NCI-H2196 treated with DMSO at 0.1 percent for 48 hours (cell line): ENCODE results near the gene RNF208.
"Not testable (repeated sequence)": the region's sequence is repeated elsewhere in the genome, so short reads cannot be mapped to it uniquely, and the experiment has no call there.

Experiments used
- DNase-seq: peaks from one replicate; lab custom pipeline; 2025; ENCODE audit not compliant: unreplicated experiment; lab: John Stamatoyannopoulos, UW

The RNF208 gene

GRCh38 chr9:137222190-137223077 lies at the start of gene RNF208:
RNF208 (minus strand) TSS chr9:137222240; CDS start chr9:137221212, 1,028 bp downstream.
- DNase-seq = no peak

DNA sequence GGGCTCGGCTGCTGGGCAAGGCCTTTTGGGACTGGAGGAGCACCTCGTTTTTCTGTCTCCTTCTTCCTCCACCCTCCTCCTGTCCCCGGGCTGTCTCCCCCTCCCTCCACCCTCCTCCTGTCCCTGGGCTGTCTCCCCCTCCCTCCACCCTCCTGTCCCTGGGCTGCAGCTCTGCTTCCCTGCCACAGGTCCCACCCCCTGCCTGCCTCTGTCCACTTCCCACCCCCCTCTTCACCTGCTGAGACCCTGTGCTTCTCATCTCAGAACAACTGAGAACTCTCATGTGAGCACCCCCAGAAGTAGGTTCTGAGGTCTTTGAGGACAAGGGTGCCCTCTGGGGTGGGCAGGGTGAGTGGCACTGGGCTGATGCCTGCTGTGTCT lies 49.6 kb upstream of the RNF208 start:
- DNase-seq = no peak

DNA sequence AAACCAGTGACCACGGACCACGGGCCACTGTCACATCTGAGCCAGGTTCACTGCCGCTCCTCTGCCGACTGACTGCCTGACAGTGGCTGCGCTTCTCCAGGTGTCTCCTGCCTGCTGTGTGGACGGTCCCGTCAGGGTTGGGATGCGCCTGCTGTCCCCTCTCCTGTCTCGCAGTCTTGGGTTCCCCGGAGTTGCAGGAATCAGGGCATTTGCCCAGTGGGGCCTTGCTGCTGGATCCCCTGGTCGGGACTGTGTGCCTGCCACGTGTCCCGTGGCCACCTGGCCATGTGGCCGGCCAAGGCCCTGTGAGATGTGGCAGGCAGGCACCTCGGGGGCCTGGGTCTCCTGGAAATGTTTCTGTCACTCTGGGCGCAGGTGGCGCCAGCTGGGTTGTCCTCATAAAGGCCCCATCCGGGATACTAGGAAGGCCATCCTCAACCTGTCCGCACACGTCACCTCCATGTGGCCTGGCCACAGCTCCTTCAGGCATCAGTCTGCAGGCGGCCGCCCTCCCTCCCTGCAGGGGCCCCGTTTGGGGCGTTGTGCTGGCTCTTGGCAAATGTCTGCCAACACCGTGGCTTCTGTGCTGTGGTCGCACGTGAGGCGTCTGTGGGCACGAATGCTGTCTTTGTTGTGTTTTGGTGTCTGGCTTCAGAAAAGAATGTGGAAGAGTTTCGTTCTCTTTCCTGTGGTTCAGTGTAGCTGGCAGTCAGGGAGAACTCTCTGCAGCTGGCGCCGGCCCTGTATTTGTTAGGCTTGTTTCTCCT lies 49.1 kb upstream of the RNF208 start:
- DNase-seq = no peak

DNA sequence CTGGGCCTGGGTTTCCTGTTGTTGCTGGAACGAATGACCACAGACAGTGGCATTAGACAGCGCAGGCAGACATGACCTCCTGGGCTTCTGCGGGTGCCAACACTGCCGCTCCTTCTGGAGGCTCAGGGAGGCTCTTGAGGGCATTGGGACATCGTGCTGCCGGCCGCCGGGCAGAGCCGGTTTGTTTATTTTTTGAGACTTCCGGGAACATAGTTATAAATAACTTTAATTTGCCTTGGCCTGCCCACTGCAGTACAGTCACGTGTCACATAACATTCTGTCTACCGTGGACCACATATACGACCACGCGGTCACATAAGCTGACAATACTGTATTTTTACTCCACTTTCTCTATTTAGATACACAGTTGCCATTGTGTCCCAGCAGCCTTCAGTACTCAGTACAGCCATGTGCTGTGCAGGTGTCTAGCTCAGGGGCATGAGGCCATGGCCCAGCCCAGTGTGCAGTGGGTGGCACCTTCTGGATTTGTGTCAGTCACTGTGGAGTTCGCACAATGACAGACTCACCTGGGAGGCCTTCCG lies 47.3 kb upstream of the RNF208 start:
- no peak for DNase-seq

DNA sequence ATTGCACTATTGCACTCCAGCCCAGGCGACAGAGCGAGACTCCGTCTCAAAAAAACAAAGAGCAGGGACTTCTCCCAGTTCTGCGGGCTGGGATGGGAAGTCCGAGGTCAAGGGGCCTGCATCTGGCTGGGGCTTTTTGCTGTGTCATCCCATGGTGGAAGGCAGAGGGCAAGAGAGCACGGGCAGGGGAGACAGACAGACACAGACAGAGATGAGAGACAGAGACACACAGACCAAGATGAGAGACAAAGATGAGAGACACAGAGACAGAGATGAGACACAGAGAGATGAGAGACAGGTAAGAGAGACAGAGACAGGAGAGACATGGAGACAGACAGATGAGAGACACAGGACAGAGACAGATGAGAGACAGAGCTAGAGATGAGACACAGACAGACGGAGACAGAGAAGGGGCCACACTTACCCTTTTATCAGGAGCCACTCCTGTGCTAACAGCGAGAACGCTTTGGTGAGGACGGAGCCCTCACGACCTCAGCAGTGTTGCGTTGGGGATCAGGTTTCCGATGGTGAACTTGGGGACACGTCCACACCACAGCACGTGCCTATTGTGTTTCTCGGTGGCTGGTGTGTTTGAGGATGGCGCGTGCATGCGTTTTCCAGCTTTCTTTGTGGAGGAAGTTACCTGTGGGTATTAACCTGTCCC lies 46.6 kb upstream of the RNF208 start:
- no peak for DNase-seq

- no peak for DNase-seq
Observed at GRCh38 chr9:137267933-137268355, 45.9 kb upstream of the RNF208 start.

GRCh38 chr9:137266585-137267453 lies 44.8 kb upstream of the RNF208 start:
- DNase-seq = no peak

DNA sequence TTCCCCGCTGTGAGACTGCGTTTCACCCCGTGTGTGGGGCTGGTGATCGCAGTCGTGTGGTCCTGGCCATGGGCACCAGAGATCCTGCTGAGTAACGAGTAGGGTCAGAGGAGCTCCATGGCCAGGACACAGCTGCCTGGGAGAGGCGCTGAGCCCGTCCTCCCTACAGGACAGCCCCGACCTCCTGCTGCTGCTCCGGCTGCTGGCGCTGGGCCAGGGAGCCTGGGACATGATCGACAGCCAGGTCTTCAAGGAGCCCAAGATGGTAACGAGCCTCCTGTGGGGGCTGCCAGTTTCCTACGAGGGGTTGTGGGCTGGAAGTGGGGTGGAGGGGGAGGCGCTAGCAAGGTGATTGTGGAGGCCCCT lies 44.1 kb upstream of the RNF208 start:
- DNase-seq = no peak

- no peak for DNase-seq
Observed at GRCh38 chr9:137265496-137266161, 43.6 kb upstream of the RNF208 start.

GRCh38 chr9:137264067-137264466 lies 42.0 kb upstream of the RNF208 start:
- no peak for DNase-seq

DNA sequence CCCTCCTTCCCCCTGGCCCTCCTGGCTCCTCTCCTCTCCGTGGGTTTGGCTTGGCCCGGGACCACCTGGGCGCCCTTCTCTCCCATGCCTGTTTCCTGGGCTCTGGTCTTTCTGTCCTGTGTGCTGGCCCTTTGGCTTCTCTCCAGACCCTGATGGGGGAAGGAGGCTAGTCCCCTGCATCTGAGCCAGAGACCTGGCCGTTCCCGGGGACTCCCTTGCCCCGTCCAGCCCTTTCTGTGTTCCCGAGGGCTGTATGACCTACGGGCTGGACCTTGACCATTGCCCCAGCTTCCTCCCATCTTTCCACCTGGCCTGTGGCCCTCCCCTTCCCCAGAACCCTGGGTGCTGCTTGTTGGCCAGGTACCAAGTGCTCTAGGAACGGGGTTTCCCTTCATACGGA lies 41.5 kb upstream of the RNF208 start:
- DNase-seq = no peak

- DNase-seq = no peak
Observed at GRCh38 chr9:137262909-137263285, 40.9 kb upstream of the RNF208 start.

DNA sequence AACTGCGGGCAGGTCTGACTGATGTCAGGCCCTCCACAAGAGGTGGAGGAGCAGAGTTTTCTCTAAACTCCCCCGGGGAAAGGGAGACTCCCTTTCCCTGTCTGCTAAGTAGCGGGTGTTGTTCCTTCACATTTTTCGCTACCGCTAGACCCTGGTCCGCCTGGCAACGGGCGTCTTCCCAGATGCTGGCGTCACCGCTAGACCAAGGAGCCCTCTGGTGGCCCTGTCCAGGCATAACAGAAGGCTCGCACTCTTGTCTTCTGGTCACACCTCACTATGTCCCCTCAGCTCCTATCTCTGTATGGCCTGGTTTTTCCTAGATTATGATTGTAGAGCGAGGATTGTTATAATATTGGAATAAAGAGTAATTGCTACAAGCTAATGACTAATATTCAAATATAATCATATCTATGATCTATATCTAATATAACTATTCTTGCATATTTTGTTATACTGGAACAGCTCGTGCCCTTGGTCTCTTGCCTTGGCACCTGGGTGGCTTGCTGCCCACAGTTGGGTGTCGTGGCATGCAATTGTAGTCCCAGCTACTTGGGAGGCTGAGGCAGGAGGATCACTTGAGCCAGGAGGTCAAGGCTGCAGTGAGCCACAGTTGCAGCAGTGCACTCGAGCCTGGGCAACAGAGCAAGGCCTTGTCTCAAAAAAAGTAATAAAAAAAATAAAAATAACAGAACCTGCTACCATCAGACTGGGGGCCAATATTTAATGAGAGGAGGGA lies 40.3 kb upstream of the RNF208 start:
- not testable (repeated sequence) for DNase-seq

DNA sequence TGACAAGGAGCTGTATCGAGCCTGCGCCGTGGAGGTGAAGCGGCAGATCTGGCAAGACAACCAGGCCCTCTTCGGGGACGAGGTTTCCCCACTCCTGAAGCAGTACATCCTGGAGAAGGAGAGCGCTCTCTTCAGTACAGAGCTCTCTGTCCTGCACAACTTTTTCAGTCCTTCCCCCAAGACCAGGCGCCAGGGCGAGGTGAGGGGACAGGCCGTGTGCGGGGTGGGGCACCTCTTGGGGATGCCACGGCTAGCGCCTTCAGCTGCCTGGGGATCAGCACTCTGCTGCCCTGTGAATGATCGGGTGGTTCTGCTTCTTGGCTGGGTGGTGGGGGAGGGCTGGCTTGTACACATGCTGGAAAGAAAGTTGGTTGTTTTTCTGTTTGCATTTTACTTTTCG lies 34.8 kb upstream of the RNF208 start:
- no peak for DNase-seq

DNA sequence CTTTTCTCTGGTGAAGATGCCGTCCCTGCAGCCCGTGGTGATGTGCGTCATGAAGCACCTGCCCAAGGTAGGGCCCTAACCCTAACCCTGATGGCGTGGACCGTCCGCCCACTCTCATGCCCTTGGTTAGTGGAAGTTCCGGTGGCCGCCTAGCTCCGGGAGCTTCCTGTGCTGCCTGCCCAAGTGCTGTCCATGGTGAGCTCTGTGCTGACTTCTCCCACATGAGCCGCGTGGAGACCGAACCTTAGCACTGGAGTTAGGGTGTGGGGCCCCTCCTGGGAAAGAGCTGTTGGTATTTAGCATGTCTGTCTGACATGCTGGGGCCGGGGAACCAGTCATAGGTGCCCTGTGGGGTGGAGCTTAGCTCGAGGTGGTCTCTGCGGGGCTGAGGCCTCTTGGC lies 34.3 kb upstream of the RNF208 start:
- no peak for DNase-seq

DNA sequence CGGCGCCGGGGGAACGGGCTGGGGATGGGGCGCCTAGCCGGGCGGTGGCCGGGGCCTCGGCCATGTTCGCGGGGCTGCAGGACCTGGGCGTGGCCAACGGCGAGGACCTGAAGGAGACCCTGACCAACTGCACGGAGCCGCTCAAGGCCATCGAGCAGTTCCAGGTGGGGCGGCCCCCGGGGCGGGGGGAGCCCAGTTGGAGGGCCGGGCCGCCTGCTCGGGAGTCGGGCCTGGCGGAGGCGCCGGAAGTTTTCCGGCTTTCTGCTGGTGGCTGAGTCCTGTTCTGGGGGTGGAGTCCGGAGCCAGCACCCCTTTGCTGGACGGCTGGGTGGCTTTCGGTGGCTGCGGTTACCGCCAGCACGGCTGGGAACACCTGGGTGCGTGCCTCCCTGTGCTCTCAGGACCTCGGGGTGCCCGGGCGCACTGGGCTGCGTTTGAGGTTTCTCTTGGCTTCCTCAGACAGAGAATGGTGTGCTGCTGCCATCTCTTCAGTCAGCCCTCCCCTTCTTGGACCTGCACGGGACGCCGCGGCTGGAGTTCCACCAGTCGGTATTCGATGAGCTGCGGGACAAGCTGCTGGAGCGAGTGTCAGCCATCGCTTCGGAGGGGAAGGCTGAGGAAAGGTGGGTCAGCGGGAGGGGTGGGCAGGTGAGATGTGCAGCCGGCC lies 33.5 kb upstream of the RNF208 start:
- DNase-seq = peak; percentile 42

GRCh38 chr9:137254624-137255447 lies 32.8 kb upstream of the RNF208 start, which contains the start of gene NELFB:
NELFB (plus strand) TSS chr9:137255327.
- DNase-seq = peak; percentile 80
